Ishikawa (cell line): ENCODE results near the gene TSPOAP1.

Experiments used
- CEBPB ChIP-seq: IDR thresholded peaks from 2 replicates; pipeline ENCODE4 v1.6.1; 2012
- CREB1 ChIP-seq: IDR thresholded peaks from 2 replicates; pipeline ENCODE4 v1.6.1; 2012; ENCODE audit warnings: low read depth
- EGR1 ChIP-seq: IDR thresholded peaks from 2 replicates; pipeline ENCODE4 v1.6.1; 2012
- EP300 ChIP-seq: IDR thresholded peaks from 2 replicates; pipeline ENCODE4 v1.6.1; 2012; ENCODE audit warnings: borderline replicate concordance
- FOXM1 ChIP-seq: IDR thresholded peaks from 2 replicates; pipeline ENCODE4 v1.6.1; 2012; ENCODE audit warnings: low read depth, borderline replicate concordance
- NFIC ChIP-seq: IDR thresholded peaks from 2 replicates; pipeline ENCODE4 v1.6.1; 2012
- RAD21 ChIP-seq: IDR thresholded peaks from 2 replicates; pipeline ENCODE4 v1.6.1; 2012; ENCODE audit warnings: low read depth
- TAF1 ChIP-seq: IDR thresholded peaks from 2 replicates; pipeline ENCODE4 v1.6.1; 2012; ENCODE audit warnings: low read depth, mild to moderate bottlenecking
- TCF12 ChIP-seq: IDR thresholded peaks from 2 replicates; pipeline ENCODE4 v1.6.1; 2012; ENCODE audit warnings: low read depth
- TEAD4 ChIP-seq: IDR thresholded peaks from 2 replicates; pipeline ENCODE4 v1.6.1; 2012
- YY1 ChIP-seq: IDR thresholded peaks from 2 replicates; pipeline ENCODE4 v1.6.1; 2012; ENCODE audit warnings: low read depth
- ZBTB7A ChIP-seq: IDR thresholded peaks from 2 replicates; pipeline ENCODE4 v1.6.1; 2012; ENCODE audit warnings: low read depth
- TF ChIP-seq, protein P1 (sequence below): IDR thresholded peaks from 2 replicates; pipeline ENCODE4 v1.6.1; 2012
- TF ChIP-seq, protein P2 (sequence below): IDR thresholded peaks from 2 replicates; pipeline ENCODE4 v1.6.1; 2012; ENCODE audit warnings: low read depth, mild to moderate bottlenecking
- TF ChIP-seq, protein P3 (sequence below): IDR thresholded peaks from 2 replicates; pipeline ENCODE4 v1.6.1; 2012

TSPOAP1 gene

DNA sequence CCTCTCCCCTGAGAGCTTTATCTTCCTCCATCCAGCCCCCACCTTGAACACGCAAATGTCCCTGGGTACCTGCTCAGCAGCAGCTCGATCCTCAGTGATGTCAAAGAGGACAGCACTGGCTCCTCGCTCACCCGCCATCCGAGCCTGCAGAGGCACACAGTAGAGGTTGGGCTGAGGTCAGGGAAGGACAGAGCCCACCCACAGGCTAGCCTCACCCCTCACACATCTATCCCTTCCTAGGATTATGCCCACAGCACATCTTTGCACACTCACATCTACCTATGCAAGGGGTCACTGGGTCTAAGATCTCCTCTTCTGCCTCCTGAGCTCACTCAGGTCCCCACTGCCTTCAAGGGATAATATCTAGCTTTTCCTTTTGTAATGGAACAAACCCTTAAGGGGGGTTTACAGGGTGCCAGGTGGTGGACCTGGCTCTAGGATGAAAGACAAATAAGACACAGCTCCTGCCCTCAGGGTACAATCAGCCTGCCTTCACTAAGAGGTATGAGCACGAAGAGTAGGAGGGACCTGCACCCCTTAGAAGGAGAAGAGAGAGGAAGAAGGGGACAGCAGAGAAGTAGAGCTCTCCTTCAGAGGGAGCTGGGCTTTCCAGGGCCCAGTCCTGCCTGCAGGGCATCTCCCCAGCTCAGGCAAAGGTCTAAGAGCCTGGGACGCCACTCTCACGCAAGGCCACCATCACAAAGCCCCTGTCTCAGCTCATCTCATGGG lies 35.0 kb upstream of the TSPOAP1 start:
- TF ChIP-seq ZBTB7A (no peak), RAD21 (no peak), EGR1 (no peak), TAF1 (no peak), EP300 (no peak), NFIC (no peak)
- TF ChIP-seq, protein P1, sequence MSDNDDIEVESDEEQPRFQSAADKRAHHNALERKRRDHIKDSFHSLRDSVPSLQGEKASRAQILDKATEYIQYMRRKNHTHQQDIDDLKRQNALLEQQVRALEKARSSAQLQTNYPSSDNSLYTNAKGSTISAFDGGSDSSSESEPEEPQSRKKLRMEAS: no peak

DNA sequence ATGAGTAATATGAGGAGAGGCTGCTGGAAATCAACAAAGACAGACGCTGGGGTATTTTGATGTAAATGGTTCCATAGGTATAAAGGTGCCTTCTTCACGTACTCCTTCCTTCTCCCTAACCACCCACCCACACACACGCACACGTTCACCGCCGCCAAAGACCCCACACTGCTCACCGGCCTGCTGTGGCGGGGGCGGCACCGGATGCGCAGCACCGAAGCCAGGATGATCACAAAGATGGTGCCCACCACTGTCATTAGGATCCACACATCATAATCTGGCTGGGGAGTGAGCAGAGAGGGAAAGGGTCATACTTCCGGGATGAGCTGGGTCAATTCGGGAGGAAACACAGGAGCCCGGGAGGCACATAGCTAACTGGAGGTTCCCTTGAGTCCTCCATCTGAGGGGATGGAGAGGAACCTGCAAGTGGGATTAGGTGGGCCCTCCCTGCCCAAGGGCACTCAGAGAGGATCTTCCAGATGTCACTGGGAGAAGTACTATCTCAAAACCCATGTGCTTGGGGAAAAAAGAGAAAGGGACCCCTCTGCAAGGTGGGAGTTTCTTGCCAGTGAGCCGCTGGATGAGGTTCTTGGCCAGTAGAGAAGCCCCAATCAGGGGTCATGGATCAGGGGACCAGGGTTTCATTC lies 33.9 kb upstream of the TSPOAP1 start:
- no peak for TF ChIP-seq TAF1
- no peak for TF ChIP-seq CREB1
- TF ChIP-seq YY1: no peak
- no peak for TF ChIP-seq TCF12

DNA sequence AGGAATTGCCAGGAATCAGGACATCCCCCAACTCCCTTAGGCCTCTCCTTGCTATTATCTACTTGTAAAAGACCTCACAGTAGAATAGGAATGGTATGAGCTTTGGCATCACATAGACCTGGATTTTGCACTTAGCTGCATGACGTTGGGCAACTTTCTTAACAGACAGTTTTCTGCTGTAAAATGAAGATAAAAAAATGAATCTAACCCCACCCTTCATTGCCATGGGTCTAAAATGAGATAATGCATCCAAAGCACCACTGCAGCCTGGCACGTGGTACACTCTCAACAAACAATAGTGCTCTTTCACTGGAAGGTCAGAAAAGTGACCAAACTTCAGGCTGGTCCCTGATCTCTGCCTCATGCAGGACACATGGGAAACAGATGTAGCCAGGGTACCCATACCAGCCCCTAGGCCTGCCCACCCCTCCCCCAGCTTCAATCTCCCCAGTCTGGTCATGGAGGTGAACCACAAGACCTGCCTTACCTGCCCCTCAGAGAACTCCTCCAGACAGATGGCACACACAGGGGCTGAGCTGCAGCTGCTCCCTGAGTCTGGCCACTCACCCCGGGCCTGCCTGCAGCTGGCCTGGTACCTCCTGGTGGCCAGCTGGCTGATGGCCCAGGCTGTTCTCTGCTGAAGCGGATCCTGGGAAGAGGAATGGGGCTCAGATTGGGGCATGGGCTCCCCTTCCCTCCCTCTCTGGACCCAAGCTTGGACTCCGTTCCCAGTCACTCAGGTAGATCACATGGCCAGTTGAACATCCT lies 31.9 kb upstream of the TSPOAP1 start:
- no peak for TF ChIP-seq EGR1
- TF ChIP-seq, protein P2, sequence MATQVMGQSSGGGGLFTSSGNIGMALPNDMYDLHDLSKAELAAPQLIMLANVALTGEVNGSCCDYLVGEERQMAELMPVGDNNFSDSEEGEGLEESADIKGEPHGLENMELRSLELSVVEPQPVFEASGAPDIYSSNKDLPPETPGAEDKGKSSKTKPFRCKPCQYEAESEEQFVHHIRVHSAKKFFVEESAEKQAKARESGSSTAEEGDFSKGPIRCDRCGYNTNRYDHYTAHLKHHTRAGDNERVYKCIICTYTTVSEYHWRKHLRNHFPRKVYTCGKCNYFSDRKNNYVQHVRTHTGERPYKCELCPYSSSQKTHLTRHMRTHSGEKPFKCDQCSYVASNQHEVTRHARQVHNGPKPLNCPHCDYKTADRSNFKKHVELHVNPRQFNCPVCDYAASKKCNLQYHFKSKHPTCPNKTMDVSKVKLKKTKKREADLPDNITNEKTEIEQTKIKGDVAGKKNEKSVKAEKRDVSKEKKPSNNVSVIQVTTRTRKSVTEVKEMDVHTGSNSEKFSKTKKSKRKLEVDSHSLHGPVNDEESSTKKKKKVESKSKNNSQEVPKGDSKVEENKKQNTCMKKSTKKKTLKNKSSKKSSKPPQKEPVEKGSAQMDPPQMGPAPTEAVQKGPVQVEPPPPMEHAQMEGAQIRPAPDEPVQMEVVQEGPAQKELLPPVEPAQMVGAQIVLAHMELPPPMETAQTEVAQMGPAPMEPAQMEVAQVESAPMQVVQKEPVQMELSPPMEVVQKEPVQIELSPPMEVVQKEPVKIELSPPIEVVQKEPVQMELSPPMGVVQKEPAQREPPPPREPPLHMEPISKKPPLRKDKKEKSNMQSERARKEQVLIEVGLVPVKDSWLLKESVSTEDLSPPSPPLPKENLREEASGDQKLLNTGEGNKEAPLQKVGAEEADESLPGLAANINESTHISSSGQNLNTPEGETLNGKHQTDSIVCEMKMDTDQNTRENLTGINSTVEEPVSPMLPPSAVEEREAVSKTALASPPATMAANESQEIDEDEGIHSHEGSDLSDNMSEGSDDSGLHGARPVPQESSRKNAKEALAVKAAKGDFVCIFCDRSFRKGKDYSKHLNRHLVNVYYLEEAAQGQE: no peak
- no peak for TF ChIP-seq TAF1
- TF ChIP-seq TEAD4: no peak
- TF ChIP-seq YY1: no peak
- no peak for TF ChIP-seq EP300
- TF ChIP-seq CEBPB: no peak
- TF ChIP-seq TCF12: no peak
- no peak for TF ChIP-seq ZBTB7A
- no peak for TF ChIP-seq RAD21
- no peak for TF ChIP-seq NFIC
- TF ChIP-seq CREB1: no peak
- TF ChIP-seq, protein P1: no peak
- TF ChIP-seq FOXM1: no peak
- TF ChIP-seq, protein P3, sequence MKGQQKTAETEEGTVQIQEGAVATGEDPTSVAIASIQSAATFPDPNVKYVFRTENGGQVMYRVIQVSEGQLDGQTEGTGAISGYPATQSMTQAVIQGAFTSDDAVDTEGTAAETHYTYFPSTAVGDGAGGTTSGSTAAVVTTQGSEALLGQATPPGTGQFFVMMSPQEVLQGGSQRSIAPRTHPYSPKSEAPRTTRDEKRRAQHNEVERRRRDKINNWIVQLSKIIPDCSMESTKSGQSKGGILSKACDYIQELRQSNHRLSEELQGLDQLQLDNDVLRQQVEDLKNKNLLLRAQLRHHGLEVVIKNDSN: no peak

DNA sequence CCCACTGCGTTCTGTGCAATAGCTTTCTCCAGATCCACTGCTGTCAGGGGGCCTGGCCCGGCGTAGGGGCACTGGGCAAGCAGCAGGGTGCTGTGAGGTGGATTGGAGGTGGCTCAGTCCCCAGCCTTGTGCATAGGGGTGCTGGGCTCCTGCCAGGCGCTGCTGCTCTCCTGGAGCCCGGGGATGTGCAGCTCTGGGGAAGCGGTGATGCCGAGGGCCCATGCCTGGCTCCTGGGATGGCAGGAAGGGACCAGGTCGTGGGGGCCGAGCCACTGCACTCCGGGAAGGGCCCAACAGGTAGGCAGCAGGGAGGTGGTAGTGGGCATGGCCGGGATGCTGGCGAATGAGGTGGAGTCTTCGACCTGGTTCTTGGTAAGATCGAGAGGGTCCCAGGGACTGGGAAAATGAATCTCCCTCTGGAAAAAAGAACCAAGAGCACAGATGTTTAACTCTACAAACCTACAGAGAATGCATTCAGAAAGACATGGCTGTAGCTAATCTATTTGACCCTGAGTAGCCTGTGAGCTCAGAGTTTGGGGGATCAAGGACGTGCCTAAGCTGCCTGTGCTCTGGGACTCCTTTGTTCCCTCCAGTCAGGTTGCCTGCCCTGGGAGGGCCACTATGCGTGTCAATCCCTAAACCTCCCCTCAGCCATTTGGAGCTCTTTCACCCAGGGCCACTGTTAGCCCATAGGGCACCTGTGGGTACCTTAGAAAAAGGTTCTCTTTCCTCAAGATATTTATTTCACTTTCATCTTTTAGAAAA lies 30.0 kb upstream of the TSPOAP1 start:
- no peak for TF ChIP-seq YY1
- no peak for TF ChIP-seq TAF1
- no peak for TF ChIP-seq FOXM1
- TF ChIP-seq, protein P3: no peak
- TF ChIP-seq CREB1: no peak
- TF ChIP-seq TCF12: no peak
- no peak for TF ChIP-seq NFIC
- no peak for TF ChIP-seq CEBPB
- no peak for TF ChIP-seq TEAD4

DNA sequence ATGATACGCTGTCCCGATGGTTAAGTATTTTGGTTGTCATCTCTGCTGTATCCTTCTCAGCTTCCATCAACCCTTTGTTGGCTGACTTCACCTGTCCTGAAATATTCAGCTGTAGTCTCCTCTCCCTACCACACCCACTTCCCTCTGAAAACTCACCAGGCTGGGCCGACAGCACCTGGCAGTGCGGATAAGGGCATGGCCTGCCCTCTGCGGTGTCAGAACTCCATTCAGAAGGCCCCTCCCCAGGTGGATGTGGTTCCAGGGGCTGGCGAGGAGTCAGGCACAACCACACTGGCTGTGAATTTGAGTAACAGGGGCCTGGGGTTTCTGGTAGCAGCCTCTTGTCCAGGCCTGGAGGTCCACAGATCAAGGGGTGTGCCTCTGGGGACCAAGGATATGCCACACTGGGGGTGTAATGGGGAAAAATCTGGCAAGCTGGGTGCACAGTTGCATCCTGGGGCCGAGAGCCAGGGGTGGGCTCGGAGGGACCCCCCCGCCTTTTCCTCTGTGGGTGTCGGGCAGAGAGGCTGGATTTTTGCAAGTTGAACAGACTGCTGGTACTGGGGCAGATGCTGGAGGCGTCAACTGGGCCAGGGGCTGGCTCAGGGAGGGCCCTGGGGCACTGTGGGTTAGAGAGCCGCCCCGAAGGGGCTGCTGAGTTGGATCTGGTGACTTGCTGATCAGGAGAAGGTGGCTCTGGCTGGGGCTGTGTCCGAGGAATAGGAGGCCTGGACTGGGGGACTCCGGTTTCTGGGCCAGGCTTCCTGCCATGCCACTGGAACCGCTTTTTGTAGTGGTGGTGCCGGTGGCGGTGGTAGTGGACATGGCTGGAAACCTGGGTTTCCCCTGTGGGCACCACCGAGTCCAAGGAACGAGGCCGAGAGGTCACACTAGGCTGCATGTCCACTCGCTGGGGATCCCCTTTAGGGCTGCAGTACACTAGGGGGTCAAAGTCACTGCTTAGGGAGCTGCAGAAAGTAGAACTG lies 29.0 kb upstream of the TSPOAP1 start:
- TF ChIP-seq YY1 (no peak), CREB1 (no peak), CEBPB (no peak), RAD21 (no peak)

DNA sequence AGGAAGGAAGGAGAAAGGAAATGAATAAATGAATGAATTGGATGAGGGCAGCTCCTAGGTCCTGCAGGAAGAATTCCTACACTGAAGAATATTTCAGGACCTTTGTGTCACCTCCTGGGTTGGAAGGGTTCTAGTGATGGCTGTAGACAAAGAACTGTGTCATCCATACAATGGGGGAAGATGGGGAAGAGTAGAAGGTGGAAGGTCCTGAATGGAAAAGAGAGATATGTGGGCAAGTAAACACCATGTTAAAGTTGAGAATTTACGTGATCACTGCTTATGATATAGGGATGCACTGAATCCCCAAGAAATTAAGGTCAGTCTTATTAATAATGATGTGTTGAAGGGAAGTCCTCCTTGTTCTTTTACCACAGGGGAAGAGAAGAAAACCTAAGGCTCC lies 27.6 kb upstream of the TSPOAP1 start:
- no peak for TF ChIP-seq NFIC
- no peak for TF ChIP-seq EGR1
- TF ChIP-seq ZBTB7A: no peak
- TF ChIP-seq, protein P1: no peak
- no peak for TF ChIP-seq FOXM1
- TF ChIP-seq RAD21: no peak
- TF ChIP-seq TEAD4: no peak
- TF ChIP-seq, protein P2: no peak
- TF ChIP-seq EP300: no peak
- no peak for TF ChIP-seq TAF1
- no peak for TF ChIP-seq TCF12
- TF ChIP-seq YY1: no peak
- no peak for TF ChIP-seq CEBPB
- TF ChIP-seq CREB1: no peak
- TF ChIP-seq, protein P3: no peak
